GM18526 (cell line): ENCODE measurements around the gene MLXIP.

Source experiments
- POLR2A ChIP-seq: IDR thresholded peaks from 3 replicates; pipeline ENCODE4 v1.6.1; 2011; ENCODE audit not compliant: insufficient read length; ENCODE audit errors: extremely low read depth

MLXIP gene

DNA sequence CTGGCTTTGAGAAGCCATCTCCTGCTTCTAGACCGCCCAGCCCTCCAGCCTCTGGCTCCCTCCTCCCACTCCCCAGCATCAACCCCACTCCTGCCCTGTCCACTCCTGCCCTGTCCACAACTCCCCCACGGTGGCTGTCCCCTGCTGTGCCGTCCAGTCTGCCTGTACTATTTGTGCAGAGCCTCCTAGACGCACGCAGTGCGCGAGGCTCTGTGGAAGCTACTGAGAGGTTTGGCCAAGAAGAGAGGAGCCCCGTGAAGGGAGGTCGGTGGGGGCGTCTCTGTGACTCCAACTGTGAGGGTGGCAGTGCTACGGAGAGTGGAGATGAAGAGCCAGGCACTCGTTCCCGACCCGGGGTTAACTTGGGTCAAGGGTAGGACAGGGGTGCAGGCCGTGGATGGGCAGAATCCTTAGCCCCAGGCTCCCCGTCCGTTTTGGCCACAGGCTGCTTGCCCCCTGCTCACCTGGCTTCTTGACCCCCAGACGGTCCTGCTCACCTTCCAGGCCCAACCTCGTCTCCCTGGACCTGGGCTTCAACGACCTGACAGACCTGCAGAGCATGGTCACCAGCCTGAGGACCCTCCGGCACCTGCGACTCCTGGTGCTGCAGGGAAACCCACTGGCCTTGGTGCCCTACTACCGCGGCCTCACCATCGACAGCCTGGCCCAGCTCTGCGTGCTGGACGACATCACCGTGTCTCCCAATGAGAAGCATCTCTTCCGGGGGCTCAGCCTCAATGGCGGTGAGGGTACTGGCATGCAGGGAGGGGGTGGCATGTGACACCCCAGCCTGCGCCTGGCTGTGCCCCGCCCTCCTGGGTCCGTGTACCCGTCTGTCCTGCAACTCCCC is 111.3 kb downstream of the MLXIP start:
- no peak for TF ChIP-seq POLR2A

DNA sequence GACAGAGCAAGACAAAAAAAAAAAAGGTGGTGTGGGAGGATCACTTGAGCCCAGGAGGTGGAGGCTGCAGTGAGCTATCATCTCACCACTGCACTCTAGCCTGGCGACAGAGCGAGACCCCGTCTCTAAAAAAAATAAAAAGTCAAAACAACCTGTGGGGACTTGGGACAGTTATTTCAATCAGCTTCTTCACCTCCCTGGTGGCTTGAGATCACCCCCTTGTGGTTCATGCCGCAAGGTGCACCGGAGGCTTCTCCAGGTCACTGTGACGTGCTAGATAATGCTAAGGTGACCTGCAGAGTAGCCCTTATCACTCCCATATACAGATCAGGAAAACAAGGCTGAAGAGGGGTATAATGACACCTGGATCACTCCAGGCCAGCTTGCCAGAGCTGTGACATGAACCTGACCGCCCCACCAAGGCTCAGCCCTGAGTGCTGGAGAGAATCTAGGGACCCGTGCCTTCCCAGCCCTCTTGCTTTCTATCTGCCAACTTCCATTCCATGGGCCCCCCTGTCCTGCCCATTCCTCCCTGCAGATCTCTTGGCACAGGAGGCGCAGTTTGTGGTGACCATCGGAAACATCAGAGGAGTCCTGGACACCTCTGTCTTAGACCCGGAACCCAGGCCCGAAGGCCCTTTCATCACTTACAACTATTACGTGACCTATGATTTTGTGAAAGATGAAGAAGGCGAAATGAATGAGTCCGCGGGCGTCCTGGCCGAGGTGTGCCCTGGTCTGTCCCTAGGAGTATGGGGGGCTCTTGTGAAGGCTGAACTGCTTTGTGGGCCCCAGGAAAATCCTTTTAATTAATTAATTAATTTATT is 112.5 kb downstream of the MLXIP start:
- no peak for TF ChIP-seq POLR2A

DNA sequence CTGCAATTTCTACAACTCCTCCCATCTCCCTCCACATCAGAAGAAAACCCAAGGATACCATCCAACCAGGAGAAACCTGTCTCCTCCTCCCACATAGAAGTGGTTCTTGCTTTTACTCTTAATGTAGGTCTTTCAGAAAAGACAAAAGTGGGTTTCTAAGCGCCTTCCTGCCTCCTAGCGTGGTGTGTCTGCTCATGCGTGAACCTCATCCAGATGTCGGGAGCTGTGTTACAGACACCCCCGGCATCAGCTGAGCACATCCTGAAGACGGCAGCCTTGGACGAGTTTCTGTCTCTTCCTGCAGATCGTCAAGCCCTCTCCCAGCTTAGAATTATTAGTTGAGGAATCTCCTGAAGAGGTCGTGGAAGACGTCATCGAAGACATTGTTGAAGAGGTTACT is 113.9 kb downstream of the MLXIP start:
- TF ChIP-seq POLR2A = no peak

DNA sequence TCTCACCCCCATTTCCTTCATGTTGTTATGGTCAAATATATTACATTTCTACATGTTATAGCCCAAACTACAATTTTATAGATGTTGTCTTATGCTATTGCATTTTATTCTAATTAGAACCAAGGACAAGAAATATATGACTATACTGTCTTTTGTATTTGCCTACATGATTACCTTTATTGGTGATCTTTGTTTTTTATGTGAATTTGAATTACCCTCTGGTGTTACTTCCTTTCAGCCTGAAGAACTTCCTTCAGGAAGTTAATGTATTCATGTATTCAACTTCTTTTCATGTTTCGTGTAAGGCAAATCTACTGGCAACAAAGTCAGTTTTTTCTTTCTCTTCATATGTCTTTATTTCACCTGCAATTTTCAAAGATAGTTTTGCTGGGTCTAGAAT is 116.2 kb downstream of the MLXIP start:
- TF ChIP-seq POLR2A = no peak

DNA sequence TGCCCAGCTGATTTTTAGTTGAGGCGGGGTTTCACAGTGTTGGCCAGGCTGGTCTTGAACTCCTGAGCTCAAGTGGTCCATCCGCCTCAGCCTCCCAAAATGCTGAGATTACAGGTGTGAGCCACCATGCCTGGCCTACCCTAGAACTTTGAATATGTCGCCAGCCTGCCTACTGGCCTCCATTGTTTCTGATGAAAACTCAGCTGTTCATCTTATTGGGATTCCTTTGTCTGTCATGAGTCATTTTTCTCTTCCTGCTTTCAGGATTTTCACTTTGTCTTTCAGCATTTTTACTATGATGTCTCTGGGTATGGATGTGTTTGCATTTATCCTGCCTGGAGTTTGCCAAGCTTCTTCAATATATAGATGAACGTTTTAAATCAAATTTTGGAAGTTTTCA is 116.8 kb downstream of the MLXIP start:
- no peak for TF ChIP-seq POLR2A
